Endometrial microvascular endothelial cells (primary cell): ENCODE data around the gene DOCK3. TPM values are rescaled to one million over a fixed set of nuclear protein-coding genes. Genes with fewer than 3 reads are reported as not detected.
"Not testable (repeated sequence)": the region's sequence is repeated elsewhere in the genome, so short reads cannot be mapped to it uniquely, and the experiment has no call there.

Experiments
- in situ Hi-C: cut with HindIII; loops from 2 replicates; pipeline ENCODE4 v1.10.0; 2017; ENCODE audit warnings: low sequenced_read_pairs, low pct_unique_long_range_greater_than_20kb; ENCODE audit errors: inconsistent ontology term
- total RNA-seq: library from RNA; depleted of rRNA; stranded (reverse); fragments of >200 nt; gene quantifications from one replicate; pipeline ENCODE4 v1.2.3, GENCODE V29; 2015; ENCODE audit errors: inconsistent ontology term

DOCK3 gene
- total RNA-seq, 1 donor from 2014 or later = not detected

DNA sequence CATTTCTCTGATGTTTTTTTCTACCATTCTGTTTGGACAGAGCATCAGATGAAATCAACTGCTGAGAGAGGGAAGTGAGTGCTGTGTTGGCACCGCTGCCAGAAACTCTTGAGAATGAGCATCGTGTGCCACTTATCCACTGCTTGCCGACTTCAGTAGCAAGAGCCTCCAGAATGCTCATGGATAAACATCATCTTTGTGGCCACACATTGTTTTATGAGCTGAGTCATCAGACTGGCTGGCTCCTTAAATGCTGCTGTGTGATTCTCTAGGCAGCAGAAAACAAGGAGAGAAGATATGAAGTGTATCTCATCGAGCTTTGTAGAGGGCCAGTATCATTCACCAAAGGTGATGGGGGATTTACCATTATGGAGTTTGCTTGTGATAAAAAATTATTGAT, 3.4 kb upstream of the DOCK3 start:
- in situ Hi-C loops = no loop called here

GRCh38 chr3:50672656-50673055, 2.1 kb upstream of the DOCK3 start:
- in situ Hi-C loops = no loop called here

- in situ Hi-C loops = no loop called here
Measured at GRCh38 chr3:50673931-50674330, 796 bp upstream of the DOCK3 start.

- in situ Hi-C loops = no loop called here
Measured at GRCh38 chr3:50675179-50676030, 678 bp downstream of the DOCK3 start.

DNA sequence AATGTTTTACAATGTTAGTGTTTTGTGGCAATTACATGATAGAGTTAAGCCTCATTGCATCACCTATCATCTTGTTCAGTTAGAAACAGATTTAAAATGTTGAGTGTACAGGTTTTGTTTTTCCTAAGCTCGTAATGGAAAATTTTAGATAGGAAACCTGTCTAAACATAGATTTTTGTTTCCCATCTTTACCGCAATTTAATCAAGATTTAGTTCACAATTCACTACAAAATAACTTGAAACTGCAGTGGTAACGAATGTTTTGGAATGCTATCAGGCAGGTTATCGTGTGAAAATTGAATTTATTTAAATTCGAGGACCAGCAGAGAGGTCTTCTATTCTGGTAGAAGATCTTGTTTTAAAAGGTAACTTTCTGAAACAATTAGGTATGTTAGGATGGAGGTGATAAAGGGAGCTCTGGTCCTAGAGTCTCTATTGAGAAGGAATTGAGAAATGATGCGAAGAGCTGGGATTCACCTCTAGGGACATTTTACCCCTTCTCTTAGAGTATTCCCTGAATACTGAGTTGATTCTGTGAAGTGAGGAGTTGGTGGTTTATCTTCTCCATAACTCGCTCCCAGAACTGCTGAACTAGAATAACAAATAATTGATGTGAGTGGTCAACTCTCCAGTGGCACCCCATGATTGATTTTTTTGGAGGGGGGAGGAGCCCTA, 1.4 kb downstream of the DOCK3 start:
- in situ Hi-C loops = no loop called here

DNA sequence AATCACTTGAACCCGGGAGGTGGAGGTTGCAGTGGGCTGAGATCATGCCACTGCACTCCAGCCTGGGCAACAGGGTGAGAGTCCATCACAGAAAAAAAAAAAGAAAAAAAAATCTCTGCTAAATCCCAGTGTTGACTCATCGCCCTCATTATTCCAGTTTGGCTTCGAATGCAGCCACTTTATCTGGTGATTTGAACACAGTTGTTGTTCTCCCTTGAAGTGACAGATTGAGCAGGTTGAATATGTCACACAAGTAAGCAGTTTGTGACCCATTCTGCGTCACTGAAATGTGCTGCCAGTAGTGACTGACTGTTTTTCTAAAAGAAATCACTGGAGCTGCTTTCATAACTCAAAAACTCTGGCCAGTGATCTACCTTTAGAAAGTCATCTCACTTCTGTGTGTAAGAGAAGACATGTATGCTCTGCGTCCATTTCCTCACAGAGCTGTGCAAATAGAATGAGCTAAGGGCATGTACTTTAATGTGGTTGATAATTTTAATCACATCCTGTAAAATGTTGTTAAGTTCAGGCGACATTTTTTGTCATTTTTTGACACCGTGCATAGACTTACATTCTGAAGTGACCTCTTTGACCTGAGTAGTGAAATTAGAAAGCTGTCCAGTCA, 12.5 kb downstream of the DOCK3 start:
- in situ Hi-C loops = no loop called here

DNA sequence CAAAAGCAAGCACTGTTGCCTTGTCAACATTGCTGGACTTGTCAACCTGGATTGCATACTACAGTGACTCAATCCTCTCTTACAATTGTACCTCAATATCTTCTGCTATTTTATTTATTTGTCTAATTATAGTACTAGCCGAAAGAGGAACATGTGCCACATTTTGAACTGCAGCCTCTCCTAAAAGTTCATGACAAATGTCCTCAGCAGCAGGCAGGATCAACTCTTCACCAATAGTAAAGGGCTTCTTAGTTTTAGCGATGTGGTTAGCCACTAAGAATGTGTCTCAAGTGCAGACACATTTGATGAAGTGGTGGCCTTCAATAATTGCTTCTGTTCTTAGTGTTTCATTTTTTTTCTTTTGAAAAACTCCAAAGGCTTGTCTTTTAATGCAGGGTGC, 13.2 kb downstream of the DOCK3 start:
- in situ Hi-C loops = no loop called here

GRCh38 chr3:50688602-50689001, 13.9 kb downstream of the DOCK3 start:
- in situ Hi-C loops = not testable (repeated sequence)

- in situ Hi-C loops = no loop called here
Measured at GRCh38 chr3:50689558-50689957, 14.8 kb downstream of the DOCK3 start.

GRCh38 chr3:50695031-50695430, 20.3 kb downstream of the DOCK3 start:
- in situ Hi-C loops = no loop called here

GRCh38 chr3:50696276-50696675, 21.5 kb downstream of the DOCK3 start:
- in situ Hi-C loops = no loop called here

DNA sequence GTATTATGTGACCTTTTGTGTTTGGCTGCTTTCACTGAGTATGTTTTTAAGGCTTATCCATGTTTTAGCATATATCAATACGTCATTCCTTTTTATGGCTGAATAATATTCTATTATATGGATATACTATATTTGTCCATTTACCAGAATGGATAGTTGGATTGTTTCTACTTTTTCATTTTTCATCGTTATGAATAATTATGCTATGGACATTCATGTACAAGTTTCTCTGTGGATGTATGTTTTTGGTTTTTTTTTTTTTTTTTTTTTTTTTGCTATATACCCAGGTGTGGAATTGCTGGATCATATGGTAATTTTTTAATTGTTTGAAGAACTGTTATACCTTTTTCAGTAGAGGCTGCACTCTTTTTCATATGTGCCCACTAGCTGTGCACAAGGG, 23.5 kb downstream of the DOCK3 start:
- in situ Hi-C loops = no loop called here

DNA sequence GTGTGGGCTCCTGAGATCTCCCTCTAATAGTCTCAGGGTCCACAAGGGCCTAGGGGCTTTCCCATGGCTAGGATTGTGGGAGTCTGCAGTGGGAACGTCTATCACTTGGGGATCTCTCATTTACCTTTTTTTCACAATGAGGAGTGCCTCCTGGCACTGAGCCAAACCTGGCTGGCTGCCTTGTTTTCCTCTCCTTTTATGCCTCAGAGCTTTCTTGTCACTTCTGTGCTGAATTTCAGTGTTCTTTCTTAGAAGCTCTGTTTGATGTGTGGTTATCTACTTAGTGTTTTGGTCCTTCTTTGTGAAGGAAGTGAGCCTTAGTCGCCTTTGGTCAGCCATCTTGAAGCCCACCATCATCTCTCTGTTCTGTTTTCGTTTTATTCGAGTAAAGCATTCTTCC, 33.9 kb downstream of the DOCK3 start:
- in situ Hi-C loops = no loop called here

DNA sequence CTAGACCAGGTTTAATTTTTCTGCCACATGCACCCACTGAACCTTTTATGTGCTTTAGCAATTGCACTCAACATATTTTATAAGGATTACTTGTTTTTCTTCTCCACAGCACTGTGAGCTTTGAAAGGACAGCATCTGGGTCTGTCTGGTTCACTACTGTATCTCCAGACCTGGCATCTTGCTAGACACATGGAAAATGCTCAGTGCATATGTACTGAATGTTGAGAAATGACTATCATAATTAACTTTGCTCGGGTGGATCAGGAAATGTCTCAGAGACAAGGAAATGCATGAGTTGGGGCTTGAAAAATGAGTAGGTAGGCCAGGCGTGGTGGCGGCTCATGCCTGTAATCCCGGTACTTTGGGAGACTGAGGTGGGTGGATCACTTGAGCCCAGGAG, 40.2 kb downstream of the DOCK3 start:
- in situ Hi-C loops = no loop called here

DNA sequence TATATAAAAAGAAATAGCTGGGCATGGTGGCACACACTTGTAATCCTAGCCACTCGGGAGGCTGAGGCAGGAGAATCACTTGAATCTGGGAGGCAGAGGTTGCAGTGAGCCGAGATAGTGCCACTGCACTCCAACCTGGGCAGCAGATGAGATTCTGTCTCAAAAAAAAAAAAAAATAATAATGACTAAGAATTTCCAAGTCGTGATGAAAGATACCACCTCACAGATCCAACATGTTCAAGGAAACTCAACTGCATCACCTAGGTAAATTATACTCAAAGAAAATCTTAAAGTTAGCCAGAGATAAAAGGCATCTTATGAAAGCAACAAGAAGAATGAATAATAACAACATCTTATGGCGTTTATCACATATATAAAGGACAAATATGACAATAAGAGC, 50.1 kb downstream of the DOCK3 start:
- in situ Hi-C loops = no loop called here

DNA sequence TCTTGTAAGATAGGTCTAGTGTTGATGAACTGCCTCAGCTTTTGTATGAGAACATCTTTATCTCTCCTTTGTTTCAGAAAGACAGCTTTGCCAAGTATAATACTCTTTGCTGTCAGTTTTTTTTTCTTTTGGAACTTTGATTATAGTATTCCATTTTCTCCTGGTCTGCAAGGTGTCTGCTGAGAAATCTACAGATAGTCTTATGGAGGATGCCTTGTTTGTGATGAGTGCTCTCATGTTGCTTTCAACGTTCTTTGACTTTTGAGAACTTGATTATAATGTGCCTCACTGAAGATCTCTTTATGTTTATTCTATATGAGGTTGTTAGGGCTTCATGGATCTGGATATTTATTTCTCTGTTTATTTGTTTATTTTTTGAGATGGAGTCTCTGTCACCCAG, 60.3 kb downstream of the DOCK3 start:
- in situ Hi-C loops = no loop called here

DNA sequence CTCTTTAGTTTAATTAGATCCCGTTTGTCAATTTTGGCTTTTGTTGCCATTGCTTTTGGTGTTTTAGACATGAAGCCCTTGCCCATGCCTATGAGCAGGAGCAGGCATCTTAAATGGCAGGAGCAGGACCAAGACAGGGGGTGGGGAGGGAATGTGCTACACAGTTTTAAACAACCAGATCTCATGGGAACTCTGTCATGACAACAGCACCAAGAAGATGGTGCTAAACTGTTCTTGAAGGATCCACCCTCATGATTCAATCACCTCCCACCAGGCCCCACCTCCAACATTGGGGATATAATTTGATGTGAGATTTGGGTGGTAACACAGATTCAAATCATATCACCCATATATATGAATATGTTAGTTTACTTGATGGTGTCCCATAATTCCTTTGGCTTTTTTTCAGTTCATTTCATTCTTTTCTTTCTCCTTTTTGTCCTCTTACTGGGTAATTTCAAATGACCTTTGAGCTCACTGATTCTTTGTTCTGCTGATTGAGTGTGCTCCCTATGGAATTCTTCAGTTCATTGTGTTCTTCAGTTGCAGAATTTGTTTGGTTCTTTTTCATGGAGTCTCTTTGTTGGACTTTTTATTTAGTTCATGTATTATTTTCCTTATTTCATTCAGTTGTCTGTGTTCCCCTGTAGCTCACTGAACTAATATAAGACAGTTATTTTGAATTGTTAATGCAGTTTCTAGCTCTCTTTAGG, 62.6 kb downstream of the DOCK3 start:
- in situ Hi-C loops = no loop called here

GRCh38 chr3:50737906-50738598, 63.3 kb downstream of the DOCK3 start:
- in situ Hi-C loops = no loop called here

GRCh38 chr3:50743643-50744042, 68.9 kb downstream of the DOCK3 start:
- in situ Hi-C loops = no loop called here
